ENCODE measurements around the gene SORCS2. TPM values are rescaled to one million over a fixed set of nuclear protein-coding genes. Genes with fewer than 3 reads are reported as not detected.

The SORCS2 gene
- total RNA-seq, 6 donors from 2014 or later, result 2.2 to 28.3 (median 7.2) TPM

DNA sequence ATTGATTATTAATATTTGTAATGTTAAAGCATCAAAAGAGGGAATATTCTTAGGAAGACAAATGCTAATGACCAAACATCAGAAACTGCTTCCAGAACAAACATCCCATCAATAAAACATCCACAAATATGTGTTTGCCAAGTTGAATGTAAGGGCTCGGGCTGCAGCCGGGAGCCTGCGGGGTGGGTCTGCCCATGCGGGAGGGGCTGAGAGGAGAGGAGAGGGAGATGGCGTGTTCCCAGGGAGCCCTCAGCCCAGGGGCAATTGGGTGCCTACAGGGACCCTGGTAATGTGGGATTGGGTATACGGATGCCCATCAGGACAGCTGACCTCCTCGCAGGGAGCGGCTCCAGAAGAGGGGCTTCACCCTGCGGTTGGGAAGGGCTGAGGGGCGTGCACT lies 280.7 kb downstream of the SORCS2 start:
- DNase-seq (no peak), ATAC-seq (ENCODE audit: low FRiP score in 2 of 2) (no peak)
- Histone ChIP-seq H3K27ac (no peak overlapping the region), H3K9me3 (no peaks in the 10 kb centered on the region), H3K36me3 (no peaks in the 10 kb centered on the region), H3K4me3 (no peak overlapping the region), H3K27me3 (no peaks in the 10 kb centered on the region), H3K4me1 (no peaks in the 10 kb centered on the region)
- 75 to 89% methylated on average over 10 of the region's 10 CpGs for WGBS, 2 donors
- no peak for TF ChIP-seq POLR2AphosphoS5 (IDR thresholded peaks at IDR 0.05)
- TF ChIP-seq, protein P1, sequence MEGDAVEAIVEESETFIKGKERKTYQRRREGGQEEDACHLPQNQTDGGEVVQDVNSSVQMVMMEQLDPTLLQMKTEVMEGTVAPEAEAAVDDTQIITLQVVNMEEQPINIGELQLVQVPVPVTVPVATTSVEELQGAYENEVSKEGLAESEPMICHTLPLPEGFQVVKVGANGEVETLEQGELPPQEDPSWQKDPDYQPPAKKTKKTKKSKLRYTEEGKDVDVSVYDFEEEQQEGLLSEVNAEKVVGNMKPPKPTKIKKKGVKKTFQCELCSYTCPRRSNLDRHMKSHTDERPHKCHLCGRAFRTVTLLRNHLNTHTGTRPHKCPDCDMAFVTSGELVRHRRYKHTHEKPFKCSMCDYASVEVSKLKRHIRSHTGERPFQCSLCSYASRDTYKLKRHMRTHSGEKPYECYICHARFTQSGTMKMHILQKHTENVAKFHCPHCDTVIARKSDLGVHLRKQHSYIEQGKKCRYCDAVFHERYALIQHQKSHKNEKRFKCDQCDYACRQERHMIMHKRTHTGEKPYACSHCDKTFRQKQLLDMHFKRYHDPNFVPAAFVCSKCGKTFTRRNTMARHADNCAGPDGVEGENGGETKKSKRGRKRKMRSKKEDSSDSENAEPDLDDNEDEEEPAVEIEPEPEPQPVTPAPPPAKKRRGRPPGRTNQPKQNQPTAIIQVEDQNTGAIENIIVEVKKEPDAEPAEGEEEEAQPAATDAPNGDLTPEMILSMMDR (IDR thresholded peaks at IDR 0.05), result no peak
- TF ChIP-seq POLR2A (IDR thresholded peaks at IDR 0.05), result no peak
- TF ChIP-seq EP300 (IDR thresholded peaks at IDR 0.05), result no peak

DNA sequence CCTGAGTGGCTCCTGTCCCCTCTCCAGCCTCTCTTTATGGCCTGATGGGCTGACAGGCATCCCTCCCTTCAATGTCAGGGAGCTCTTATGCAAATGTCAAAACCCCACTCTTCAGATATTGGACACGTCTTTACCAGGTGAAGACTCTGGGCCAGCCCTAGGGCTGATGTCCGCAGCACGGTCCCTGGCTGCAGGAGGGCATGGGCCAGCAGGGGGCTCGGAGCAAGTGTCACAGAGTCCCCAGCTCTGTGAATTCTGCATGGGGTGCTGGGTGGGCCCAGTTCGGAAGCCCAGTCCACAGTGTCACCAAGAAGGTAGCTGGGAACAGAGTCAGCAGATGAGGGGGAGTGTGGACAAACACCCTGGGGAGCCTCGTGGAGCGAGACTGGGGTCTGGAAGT lies 282.0 kb downstream of the SORCS2 start:
- no peaks in the 10 kb centered on the region for H3K36me3 ChIP-seq
- ATAC-seq (ENCODE audit: low FRiP score in 2 of 2) (no peak), DNase-seq (no peak)
- H3K4me3 ChIP-seq, result no peak overlapping the region
- 61 to 96% methylated on average over 3 to 6 of the region's 7 CpGs for WGBS, 2 donors
- no peaks in the 10 kb centered on the region for H3K4me1 ChIP-seq
- no peaks in the 10 kb centered on the region for H3K9me3 ChIP-seq
- no peaks in the 10 kb centered on the region for H3K27me3 ChIP-seq
- TF ChIP-seq POLR2AphosphoS5 (IDR thresholded peaks at IDR 0.05) (no peak), EP300 (IDR thresholded peaks at IDR 0.05) (no peak), POLR2A (IDR thresholded peaks at IDR 0.05) (no peak)
- TF ChIP-seq, protein P1 (IDR thresholded peaks at IDR 0.05), result no peak
- H3K27ac ChIP-seq, result no peak overlapping the region

DNA sequence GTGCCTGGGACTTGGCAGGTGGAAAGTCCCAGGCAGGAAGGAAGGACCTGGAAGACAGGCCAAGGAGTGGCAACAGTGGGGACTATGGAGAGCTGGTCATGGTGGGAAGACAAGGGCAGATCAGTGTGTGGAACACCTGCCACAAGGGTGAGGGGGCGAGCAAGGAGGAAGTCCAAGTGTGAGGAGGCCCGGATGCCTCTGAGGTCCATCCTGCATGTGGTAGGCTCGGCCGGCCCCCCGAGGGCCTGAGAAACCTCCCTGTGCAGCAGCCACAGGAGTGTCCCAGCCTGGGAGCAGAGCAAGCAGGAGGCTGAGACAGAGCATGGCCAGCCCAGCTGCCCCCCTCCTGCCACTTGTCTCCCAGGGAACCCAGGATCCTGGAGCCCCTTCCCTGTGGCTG lies 282.9 kb downstream of the SORCS2 start:
- DNase-seq (no peak), ATAC-seq (ENCODE audit: low FRiP score in 2 of 2) (no peak)
- Histone ChIP-seq H3K27ac (no peak overlapping the region), H3K36me3 (no peaks in the 10 kb centered on the region), H3K27me3 (no peaks in the 10 kb centered on the region), H3K4me3 (no peak overlapping the region), H3K4me1 (no peaks in the 10 kb centered on the region), H3K9me3 (no peaks in the 10 kb centered on the region)
- no peak for TF ChIP-seq EP300 (IDR thresholded peaks at IDR 0.05)
- TF ChIP-seq POLR2AphosphoS5 (IDR thresholded peaks at IDR 0.05), result no peak
- TF ChIP-seq POLR2A (IDR thresholded peaks at IDR 0.05), result no peak
- TF ChIP-seq, protein P1 (IDR thresholded peaks at IDR 0.05), result no peak
- 82 to 83% methylated on average over 5 of the region's 5 CpGs for WGBS, 2 donors

DNA sequence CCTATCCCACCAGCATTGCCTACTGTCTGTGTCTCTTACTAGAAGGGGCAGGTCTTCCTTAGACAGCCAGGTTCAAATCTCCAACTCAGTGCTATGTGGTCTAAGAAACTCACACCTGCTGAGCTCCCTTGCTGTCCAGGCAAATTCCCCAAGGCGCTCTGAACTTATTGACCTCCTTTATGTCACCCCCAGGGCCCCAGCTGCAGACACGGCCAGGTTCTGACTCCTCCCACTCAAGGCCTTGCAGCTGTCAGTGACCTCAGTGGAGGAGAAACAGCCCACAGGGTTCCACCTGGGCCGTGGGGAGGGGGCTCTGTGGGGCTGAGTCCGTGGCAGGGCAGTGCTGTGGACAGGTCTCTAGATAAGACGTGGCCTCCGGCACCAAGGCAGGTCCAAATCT lies 284.5 kb downstream of the SORCS2 start:
- no peak for DNase-seq

DNA sequence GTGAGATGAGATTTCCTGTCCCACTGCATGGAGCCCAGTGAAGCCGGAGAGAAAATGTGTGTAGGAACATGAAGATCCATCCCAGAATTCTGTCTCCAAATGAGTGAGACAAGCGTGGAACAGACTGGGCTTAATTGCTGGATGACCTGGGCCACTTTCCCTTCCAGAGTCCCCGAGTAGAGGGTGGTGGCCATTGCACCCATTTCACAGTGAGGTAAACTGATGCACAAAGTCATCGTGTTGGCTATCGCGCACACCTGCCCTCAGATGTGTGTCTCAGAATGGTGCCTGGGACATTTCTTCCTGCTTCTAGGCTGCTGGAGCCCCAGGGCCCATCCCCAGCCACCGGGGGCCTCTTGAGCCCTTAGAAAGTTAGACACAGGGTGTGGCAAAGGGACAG lies 285.4 kb downstream of the SORCS2 start:
- Histone ChIP-seq H3K27ac (no peak overlapping the region), H3K4me3 (no peak overlapping the region), H3K36me3 (no peaks in the 10 kb centered on the region), H3K27me3 (no peaks in the 10 kb centered on the region), H3K9me3 (no peaks in the 10 kb centered on the region), H3K4me1 (no peaks in the 10 kb centered on the region)
- DNase-seq, result no peak
- WGBS, 2 donors, result 88 to 89% methylated on average over 7 of the region's 7 CpGs
- no peak for ATAC-seq (ENCODE audit: low FRiP score in 2 of 2)
- no peak for TF ChIP-seq EP300 (IDR thresholded peaks at IDR 0.05)
- no peak for TF ChIP-seq POLR2AphosphoS5 (IDR thresholded peaks at IDR 0.05)
- TF ChIP-seq POLR2A (IDR thresholded peaks at IDR 0.05), result no peak
- TF ChIP-seq, protein P1 (IDR thresholded peaks at IDR 0.05), result no peak

More for the DNA sequence above, 284.5 kb downstream of the SORCS2 start:
- no peaks in the 10 kb centered on the region for H3K27me3 ChIP-seq
- no peaks in the 10 kb centered on the region for H3K36me3 ChIP-seq
- 47 to 69% methylated on average over 5 to 6 of the region's 6 CpGs for WGBS, 2 donors
- TF ChIP-seq EP300 (IDR thresholded peaks at IDR 0.05) (no peak), POLR2A (IDR thresholded peaks at IDR 0.05) (no peak), POLR2AphosphoS5 (IDR thresholded peaks at IDR 0.05) (no peak)
- TF ChIP-seq, protein P1 (IDR thresholded peaks at IDR 0.05), result no peak
- no peak overlapping the region for H3K27ac ChIP-seq
- H3K4me1 ChIP-seq, result no peaks in the 10 kb centered on the region
- H3K4me3 ChIP-seq, result no peak overlapping the region
- no peak for ATAC-seq (ENCODE audit: low FRiP score in 2 of 2)
- no peaks in the 10 kb centered on the region for H3K9me3 ChIP-seq
